ENCODE results near the gene ZNF70.

The ZNF70 gene

GRCh38 chr22:23783265-23784150 lies 32.6 kb upstream of the ZNF70 start:
- DNase-seq (ENCODE audit: low spot score): no peak
- in situ Hi-C loops (cut with MboI; ENCODE audit: low sequenced_read_pairs, unreplicated experiment): no loop called here
- TF ChIP-seq CTCF (IDR thresholded peaks at IDR 0.05; ENCODE audit: borderline replicate concordance, control extremely low read depth, extremely low read depth, insufficient read depth, missing control alignments): no peak

- in situ Hi-C loops (cut with MboI; ENCODE audit: low sequenced_read_pairs, unreplicated experiment): no loop called here
- no peak for DNase-seq (ENCODE audit: low spot score)
- no peak for TF ChIP-seq CTCF (IDR thresholded peaks at IDR 0.05; ENCODE audit: borderline replicate concordance, control extremely low read depth, extremely low read depth, insufficient read depth, missing control alignments)
These were observed 31.8 kb upstream of the ZNF70 start for GRCh38 chr22:23782703-23783102.

GRCh38 chr22:23782252-23782651 lies 31.3 kb upstream of the ZNF70 start:
- in situ Hi-C loops (cut with MboI; ENCODE audit: low sequenced_read_pairs, unreplicated experiment): no loop called here
- no peak for DNase-seq (ENCODE audit: low spot score)
- no peak for TF ChIP-seq CTCF (IDR thresholded peaks at IDR 0.05; ENCODE audit: borderline replicate concordance, control extremely low read depth, extremely low read depth, insufficient read depth, missing control alignments)

- in situ Hi-C loops (cut with MboI; ENCODE audit: low sequenced_read_pairs, unreplicated experiment): no loop called here
- DNase-seq (ENCODE audit: low spot score): no peak
- no peak for TF ChIP-seq CTCF (IDR thresholded peaks at IDR 0.05; ENCODE audit: borderline replicate concordance, control extremely low read depth, extremely low read depth, insufficient read depth, missing control alignments)
These were observed 30.7 kb upstream of the ZNF70 start for GRCh38 chr22:23781511-23782183.

GRCh38 chr22:23781065-23781464 lies 30.2 kb upstream of the ZNF70 start:
- in situ Hi-C loops (cut with MboI; ENCODE audit: low sequenced_read_pairs, unreplicated experiment): no loop called here
- DNase-seq (ENCODE audit: low spot score): no peak
- no peak for TF ChIP-seq CTCF (IDR thresholded peaks at IDR 0.05; ENCODE audit: borderline replicate concordance, control extremely low read depth, extremely low read depth, insufficient read depth, missing control alignments)

- DNase-seq (ENCODE audit: low spot score): no peak
- in situ Hi-C loops (cut with MboI; ENCODE audit: low sequenced_read_pairs, unreplicated experiment): no loop called here
These were observed 29.3 kb upstream of the ZNF70 start for GRCh38 chr22:23780146-23780748.

More at GRCh38 chr22:23780146-23780748, 29.3 kb upstream of the ZNF70 start:
- no peak for TF ChIP-seq CTCF (IDR thresholded peaks at IDR 0.05; ENCODE audit: borderline replicate concordance, control extremely low read depth, extremely low read depth, insufficient read depth, missing control alignments)

Measured in GM13976 (cell line).